Hepatocyte (in vitro differentiated cells): ENCODE measurements around the gene RPIA. TPM values are rescaled to one million over a fixed set of nuclear protein-coding genes. Genes with fewer than 3 reads are reported as not detected.

Source experiments
- DNase-seq: peaks from one replicate; pipeline ENCODE4 v3.0.0-alpha.2; 2016; ENCODE audit warnings: low spot score
- H2AFZ ChIP-seq: fragments of 200-600 bp; sonication (generic); 2 replicates; pipeline ENCODE4 v1.6.0; 2016; ENCODE audit warnings: antibody characterized with exemption, mild to moderate bottlenecking
- H3K27ac ChIP-seq: fragments of 200-600 bp; sonication (generic); 2 replicates; pipeline ENCODE4 v1.5.1; 2016; ENCODE audit warnings: mild to moderate bottlenecking
- H3K27me3 ChIP-seq: fragments of 200-600 bp; sonication (generic); 2 replicates; pipeline ENCODE4 v1.6.1; 2016
- H3K36me3 ChIP-seq: fragments of 200-600 bp; sonication (generic); replicated peaks from 2 replicates; pipeline ENCODE4 v1.5.1; 2016; ENCODE audit warnings: low read depth; ENCODE audit not compliant: insufficient read depth
- H3K4me1 ChIP-seq: fragments of 200-600 bp; sonication (generic); 2 replicates; pipeline ENCODE4 v1.5.1; 2016; ENCODE audit warnings: mild to moderate bottlenecking, moderate library complexity; ENCODE audit not compliant: insufficient read depth
- H3K4me2 ChIP-seq: fragments of 200-600 bp; sonication (generic); 2 replicates; pipeline ENCODE4 v1.6.0; 2016
- H3K4me3 ChIP-seq: fragments of 200-600 bp; sonication (generic); 2 replicates; pipeline ENCODE4 v1.5.1; 2016; ENCODE audit warnings: mild to moderate bottlenecking
- H3K79me2 ChIP-seq: fragments of 200-600 bp; sonication (generic); 2 replicates; pipeline ENCODE4 v1.6.0; 2017; ENCODE audit warnings: mild to moderate bottlenecking
- H3K9me2 ChIP-seq: fragments of 200-600 bp; sonication (generic); replicated peaks from 2 replicates; pipeline ENCODE4 v1.6.0; 2017; ENCODE audit warnings: mild to moderate bottlenecking; ENCODE audit not compliant: insufficient read depth
- H3K9me3 ChIP-seq: fragments of 200-600 bp; sonication (generic); 2 replicates; pipeline ENCODE4 v1.5.1; 2016; ENCODE audit warnings: low read depth, mild to moderate bottlenecking
- H4K20me1 ChIP-seq: fragments of 200-600 bp; sonication (generic); 2 replicates; pipeline ENCODE4 v1.6.0; 2016; ENCODE audit warnings: mild to moderate bottlenecking; ENCODE audit not compliant: insufficient read depth, poor library complexity, severe bottlenecking
- CTCF ChIP-seq: fragments of 200-600 bp; sonication (generic); IDR thresholded peaks from 2 replicates; pipeline ENCODE4 v1.5.1; 2016; ENCODE audit warnings: antibody characterized with exemption, mild to moderate bottlenecking; ENCODE audit not compliant: poor library complexity
- EZH2 ChIP-seq: fragments of 200-600 bp; sonication (generic); IDR thresholded peaks from 2 replicates; pipeline ENCODE4 v1.6.1; 2016; ENCODE audit warnings: antibody characterized with exemption, mild to moderate bottlenecking, borderline replicate concordance
- EZH2phosphoT487 ChIP-seq: fragments of 200-600 bp; sonication (generic); IDR thresholded peaks from one replicate; pipeline ENCODE4 v1.6.1; 2018; ENCODE audit warnings: antibody characterized with exemption, mild to moderate bottlenecking, low read depth, moderate library complexity; ENCODE audit not compliant: unreplicated experiment, severe bottlenecking
- WGBS: methylation state at CpG from one replicate; pipeline ENCODE4 v1.1.6; 2016; ENCODE audit warnings: low lambda C conversion rate; ENCODE audit errors: missing lambda C conversion rate; 5-methylcytosine and 5-hydroxymethylcytosine counted together
- polyA plus RNA-seq: library from polyadenylated mRNA; unstranded; fragments of >200 nt; fragmentation: Nextera tagmentation; extraction: Ambion mirVana; gene quantifications from 2 replicates; pipeline ENCODE4 v1.2.1, GENCODE V29; 2016
- total RNA-seq: library from RNA; depleted of rRNA; stranded (reverse); fragments of >200 nt; gene quantifications from 2 replicates; pipeline ENCODE4 v1.2.3, GENCODE V29; 2014

RPIA gene
- total and polyA plus RNA-seq, 2 experiments from 2014 or later, result 7.0 to 17.6 TPM

GRCh38 chr2:88753833-88754584 is 62.5 kb downstream of the RPIA start:
- Histone ChIP-seq H3K27me3 (no peaks in the 10 kb centered on the region), H3K27ac (no peak overlapping the region), H3K79me2 (no peaks in the 10 kb centered on the region), H3K4me3 (no peak overlapping the region), H3K9me2 (no peaks in the 10 kb centered on the region), H3K4me1 (no peaks in the 10 kb centered on the region), H3K36me3 (no peaks in the 10 kb centered on the region), H2AFZ (no peak overlapping the region), H3K4me2 (no peak overlapping the region), H3K9me3 (no peaks in the 10 kb centered on the region), H4K20me1 (no peaks in the 10 kb centered on the region)
- WGBS, result 95% methylated on average over 4 of the region's 4 CpGs
- TF ChIP-seq EZH2phosphoT487 (no peak), EZH2 (no peak), CTCF (no peak)
- DNase-seq, result no peak

DNA sequence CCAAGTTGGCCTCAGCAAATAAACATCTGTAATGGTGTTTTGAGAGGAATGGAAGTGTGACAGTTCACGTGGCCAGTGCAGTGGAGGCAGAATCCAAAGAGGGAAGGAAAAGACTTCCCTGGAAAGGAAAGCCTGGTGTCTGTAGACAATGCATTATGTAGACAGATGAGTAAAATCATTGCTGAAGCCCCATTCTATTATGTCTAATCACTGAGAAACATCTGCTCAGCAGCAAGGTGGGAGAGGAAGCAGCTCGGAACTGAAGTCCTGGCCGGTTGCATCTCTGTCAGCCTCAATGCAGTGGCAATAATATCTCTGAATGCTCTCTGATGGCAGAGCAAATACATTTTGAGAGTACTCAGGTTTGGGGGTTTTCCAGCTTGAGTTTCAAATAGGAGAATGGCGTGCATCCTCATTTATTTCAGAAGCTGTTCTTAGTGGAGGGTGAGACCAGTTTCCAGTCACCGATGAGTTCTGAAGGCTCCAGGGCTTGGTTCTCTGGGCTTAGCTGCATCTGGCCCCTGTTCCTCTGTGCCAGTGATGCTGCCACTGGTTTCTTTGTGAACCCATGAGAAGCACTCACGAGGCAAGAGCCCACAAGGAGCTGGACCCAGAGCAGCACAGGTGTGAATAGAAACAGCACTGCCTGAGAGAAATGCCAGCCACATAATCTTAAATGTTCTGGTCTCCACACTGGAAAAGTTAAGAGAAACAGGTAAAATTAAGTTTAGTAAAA is 63.3 kb downstream of the RPIA start:
- no peak for TF ChIP-seq EZH2
- TF ChIP-seq EZH2phosphoT487, result no peak
- no peak for TF ChIP-seq CTCF
- no peaks in the 10 kb centered on the region for H3K27me3 ChIP-seq
- no peak for DNase-seq
- no peaks in the 10 kb centered on the region for H3K79me2 ChIP-seq
- 91% methylated on average over 6 of the region's 6 CpGs for WGBS
- no peak overlapping the region for H3K27ac ChIP-seq
- no peak overlapping the region for H2AFZ ChIP-seq
- H3K9me3 ChIP-seq, result no peaks in the 10 kb centered on the region
- no peaks in the 10 kb centered on the region for H3K4me1 ChIP-seq
- no peaks in the 10 kb centered on the region for H3K36me3 ChIP-seq
- no peaks in the 10 kb centered on the region for H4K20me1 ChIP-seq
- H3K9me2 ChIP-seq, result no peaks in the 10 kb centered on the region
- H3K4me3 ChIP-seq, result no peak overlapping the region
- no peak overlapping the region for H3K4me2 ChIP-seq

- Histone ChIP-seq H4K20me1 (no peaks in the 10 kb centered on the region), H3K4me3 (no peak overlapping the region), H3K27me3 (no peaks in the 10 kb centered on the region), H3K9me2 (no peaks in the 10 kb centered on the region), H3K9me3 (no peaks in the 10 kb centered on the region), H3K4me1 (no peaks in the 10 kb centered on the region), H3K4me2 (no peak overlapping the region), H3K36me3 (no peaks in the 10 kb centered on the region), H3K27ac (no peak overlapping the region), H2AFZ (no peak overlapping the region), H3K79me2 (no peaks in the 10 kb centered on the region)
- 92% methylated on average over 3 of the region's 3 CpGs for WGBS
- no peak for DNase-seq
- TF ChIP-seq CTCF (no peak), EZH2phosphoT487 (no peak), EZH2 (no peak)
These were observed 64.4 kb downstream of the RPIA start for GRCh38 chr2:88755836-88756235.
